ENCODE data around the gene KCP. TPM values are rescaled to one million over a fixed set of nuclear protein-coding genes. Genes with fewer than 3 reads are reported as not detected.

The KCP gene
- polyA plus RNA-seq, 3 donors, result 0.11 to 0.16 TPM; not detected in 1

GRCh38 chr7:128877756-128878120, 32.8 kb downstream of the KCP start:
- H3K4me3 ChIP-seq (replicated peaks in 1 of 3; ENCODE audit: low read depth in 2 of 3, low read length in 3 of 3), result no peak overlapping the region
- no peak overlapping the region for H3K27ac ChIP-seq (ENCODE audit: low read depth in 1 of 2, low read length in 2 of 2)
- no peaks in the 10 kb centered on the region for H3K36me3 Mint-ChIP-seq
- H3K9me3 ChIP-seq (replicated peaks in 1 of 2; ENCODE audit: control insufficient read depth in 1 of 2, insufficient read depth in 1 of 2, low read length in 2 of 2), result no peaks in the 10 kb centered on the region
- 100% methylated on average over 3 of the region's 4 CpGs for WGBS (ENCODE audit: insufficient coverage)
- no peaks in the 10 kb centered on the region for H3K4me1 Mint-ChIP-seq
- no peak overlapping the region for H3K4me2 ChIP-seq (replicated peaks; ENCODE audit: extremely low read depth, low read length, poor library complexity, severe bottlenecking)
- H3K27me3 ChIP-seq (ENCODE audit: control insufficient read depth in 2 of 2, insufficient read depth in 2 of 2, low read length in 2 of 2), result no peaks in the 10 kb centered on the region
- no peaks in the 10 kb centered on the region for H3K79me2 ChIP-seq (ENCODE audit: insufficient read depth, low read length)
- H3K9ac ChIP-seq (ENCODE audit: insufficient read depth, low read length, poor library complexity, severe bottlenecking), result no peak overlapping the region
- H3K4me1 ChIP-seq (ENCODE audit: control insufficient read depth in 1 of 2, insufficient read depth in 2 of 2, low read length in 2 of 2), result no peaks in the 10 kb centered on the region
- H3K27me3 Mint-ChIP-seq (ENCODE audit: low read depth in 3 of 3), result peaks cover 1 to 11% (median 2%) of the 10 kb centered on the region in 3 donors
- no peaks in the 10 kb centered on the region for H4K20me1 ChIP-seq (ENCODE audit: insufficient read depth, low read length)
- no peaks in the 10 kb centered on the region for H3K36me3 ChIP-seq (replicated peaks in 1 of 2; ENCODE audit: control insufficient read depth in 1 of 2, insufficient read depth in 2 of 2, low read length in 2 of 2)
- no peaks in the 10 kb centered on the region for H3K9me3 Mint-ChIP-seq
- no peak overlapping the region for H2AFZ ChIP-seq (ENCODE audit: insufficient read depth, low read depth, low read length, poor library complexity, severe bottlenecking)
- no peak overlapping the region for H3K27ac Mint-ChIP-seq
- intact Hi-C loops (cut with micrococcal nuclease), result loop anchor here in 1 of 2 donors (5.0 kb wide), 1 partner anchor 35 kb away; no protein-coding TSS in a partner anchor
- no peak for DNase-seq
- no peak overlapping the region for H3K4me3 Mint-ChIP-seq
- TF ChIP-seq, protein P1, sequence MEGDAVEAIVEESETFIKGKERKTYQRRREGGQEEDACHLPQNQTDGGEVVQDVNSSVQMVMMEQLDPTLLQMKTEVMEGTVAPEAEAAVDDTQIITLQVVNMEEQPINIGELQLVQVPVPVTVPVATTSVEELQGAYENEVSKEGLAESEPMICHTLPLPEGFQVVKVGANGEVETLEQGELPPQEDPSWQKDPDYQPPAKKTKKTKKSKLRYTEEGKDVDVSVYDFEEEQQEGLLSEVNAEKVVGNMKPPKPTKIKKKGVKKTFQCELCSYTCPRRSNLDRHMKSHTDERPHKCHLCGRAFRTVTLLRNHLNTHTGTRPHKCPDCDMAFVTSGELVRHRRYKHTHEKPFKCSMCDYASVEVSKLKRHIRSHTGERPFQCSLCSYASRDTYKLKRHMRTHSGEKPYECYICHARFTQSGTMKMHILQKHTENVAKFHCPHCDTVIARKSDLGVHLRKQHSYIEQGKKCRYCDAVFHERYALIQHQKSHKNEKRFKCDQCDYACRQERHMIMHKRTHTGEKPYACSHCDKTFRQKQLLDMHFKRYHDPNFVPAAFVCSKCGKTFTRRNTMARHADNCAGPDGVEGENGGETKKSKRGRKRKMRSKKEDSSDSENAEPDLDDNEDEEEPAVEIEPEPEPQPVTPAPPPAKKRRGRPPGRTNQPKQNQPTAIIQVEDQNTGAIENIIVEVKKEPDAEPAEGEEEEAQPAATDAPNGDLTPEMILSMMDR (IDR thresholded peaks at IDR 0.05), result no peak

DNA sequence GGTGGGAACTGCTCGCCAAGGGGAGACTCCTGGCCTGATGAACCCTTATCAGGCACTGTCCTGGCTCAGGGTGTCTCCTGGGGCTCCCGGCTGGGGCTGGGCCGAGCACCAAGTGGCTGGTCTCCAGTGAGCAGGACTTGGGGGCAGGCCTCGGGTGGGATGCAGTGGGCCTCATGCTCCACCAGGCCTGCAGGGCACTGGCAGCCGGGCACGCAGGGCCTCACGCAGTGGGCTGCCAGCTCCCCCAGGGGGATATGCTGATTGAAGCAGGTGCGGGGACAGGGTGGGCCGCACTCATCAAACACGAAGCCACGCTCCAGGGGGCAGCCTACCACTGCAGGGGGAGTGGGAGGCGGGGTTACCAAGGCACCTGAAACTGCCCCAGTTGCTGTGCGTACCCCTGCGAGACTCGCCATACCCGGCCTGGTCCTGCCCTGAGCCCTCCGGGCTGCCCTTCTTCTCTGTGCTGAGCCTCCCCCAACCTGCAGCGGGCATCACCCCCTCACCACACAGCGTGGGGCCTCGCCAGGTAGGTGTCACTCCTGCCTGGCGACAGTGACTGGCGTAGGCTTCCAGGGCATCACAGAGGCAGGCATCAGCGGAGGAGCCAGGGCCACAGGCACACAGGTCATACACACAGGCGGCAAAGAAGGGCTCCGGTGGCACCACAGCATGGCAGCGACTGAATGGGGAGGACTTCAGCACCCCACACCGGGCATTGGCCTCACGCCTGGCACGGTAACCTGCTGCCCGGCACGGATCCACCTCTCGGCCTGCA, 33.3 kb downstream of the KCP start:
- Histone ChIP-seq H3K4me3 (replicated peaks in 1 of 3; ENCODE audit: low read depth in 2 of 3, low read length in 3 of 3) (no peak overlapping the region), H3K9ac (ENCODE audit: insufficient read depth, low read length, poor library complexity, severe bottlenecking) (no peak overlapping the region), H4K20me1 (ENCODE audit: insufficient read depth, low read length) (no peaks in the 10 kb centered on the region), H3K27ac (ENCODE audit: low read depth in 1 of 2, low read length in 2 of 2) (no peak overlapping the region), H2AFZ (ENCODE audit: insufficient read depth, low read depth, low read length, poor library complexity, severe bottlenecking) (no peak overlapping the region), H3K4me2 (replicated peaks; ENCODE audit: extremely low read depth, low read length, poor library complexity, severe bottlenecking) (no peak overlapping the region), H3K9me3 (replicated peaks in 1 of 2; ENCODE audit: control insufficient read depth in 1 of 2, insufficient read depth in 1 of 2, low read length in 2 of 2) (no peaks in the 10 kb centered on the region), H3K36me3 (replicated peaks in 1 of 2; ENCODE audit: control insufficient read depth in 1 of 2, insufficient read depth in 2 of 2, low read length in 2 of 2) (no peaks in the 10 kb centered on the region), H3K4me1 (ENCODE audit: control insufficient read depth in 1 of 2, insufficient read depth in 2 of 2, low read length in 2 of 2) (no peaks in the 10 kb centered on the region), H3K27me3 (ENCODE audit: control insufficient read depth in 2 of 2, insufficient read depth in 2 of 2, low read length in 2 of 2) (no peaks in the 10 kb centered on the region), H3K79me2 (ENCODE audit: insufficient read depth, low read length) (no peaks in the 10 kb centered on the region)
- Mint-ChIP-seq H3K9me3 (no peaks in the 10 kb centered on the region), H3K27me3 (ENCODE audit: low read depth in 3 of 3) (peaks cover 1 to 14% (median 2%) of the 10 kb centered on the region in 3 donors), H3K4me1 (no peaks in the 10 kb centered on the region), H3K36me3 (no peaks in the 10 kb centered on the region), H3K4me3 (no peak overlapping the region), H3K27ac (no peak overlapping the region)
- DNase-seq, result no peak
- TF ChIP-seq, protein P1 (IDR thresholded peaks at IDR 0.05), result no peak
- intact Hi-C loops (cut with micrococcal nuclease), result loop anchor here in 1 of 2 donors (5.0 kb wide), 1 partner anchor 35 kb away; no protein-coding TSS in a partner anchor
- WGBS (ENCODE audit: insufficient coverage), result 96% methylated on average over 29 of the region's 32 CpGs

Measured in CD14-positive monocyte (primary cell).